ENCODE results near the gene ETNK1. TPM values are rescaled to one million over a fixed set of nuclear protein-coding genes. Genes with fewer than 3 reads are reported as not detected.

ETNK1 gene
- total RNA-seq, 2 experiments from 2014 or later: 23.7 to 88.1 TPM

- intact Hi-C loops (cut with micrococcal nuclease; ENCODE audit: unreplicated experiment): no loop called here
- Histone ChIP-seq H3K4me3 (ENCODE audit: low read depth, low read length, poor library complexity, severe bottlenecking) (no peak overlapping the region), H3K9me2 (ENCODE audit: insufficient read depth, low read length) (no peaks in the 10 kb centered on the region), H3K79me2 (ENCODE audit: insufficient read depth, low read depth, low read length) (no peaks in the 10 kb centered on the region), H3K36me3 (ENCODE audit: insufficient read depth, low read length) (peaks cover 47% of the 10 kb centered on the region), H3K27ac (ENCODE audit: low read depth, low read length, poor library complexity, severe bottlenecking) (no peak overlapping the region), H3K9me3 (ENCODE audit: low read length) (no peaks in the 10 kb centered on the region), H3K4me1 (ENCODE audit: insufficient read depth, low read length, poor library complexity, severe bottlenecking) (no peaks in the 10 kb centered on the region), H4K20me1 (ENCODE audit: insufficient read depth, low read length) (no peaks in the 10 kb centered on the region; the same call in 1 of the 2 replicates), H2AFZ (ENCODE audit: low read length) (no peak overlapping the region), H3K4me2 (ENCODE audit: low read length) (no peak overlapping the region)
- DNase-seq (ENCODE audit: low spot score): no peak
- TF ChIP-seq CTCF (conservative IDR thresholded peaks at IDR 0.05; ENCODE audit: low read length) (no peak), EZH2phosphoT487 (IDR thresholded peaks at IDR 0.05; ENCODE audit: borderline replicate concordance, low read depth, low read length) (no peak)
- CTCF ChIA-PET (ENCODE audit: unreplicated experiment): no interaction called here
- BruUV-seq (replicated peaks): no TSS peak
- POLR2A ChIA-PET: no interaction called here
These were observed 57.7 kb downstream of the ETNK1 start for GRCh38 chr12:22682663-22683062.

GRCh38 chr12:22683131-22683530, 58.2 kb downstream of the ETNK1 start:
- no peak overlapping the region for H3K4me3 ChIP-seq (ENCODE audit: low read depth, low read length, poor library complexity, severe bottlenecking)
- no peaks in the 10 kb centered on the region for H3K79me2 ChIP-seq (ENCODE audit: insufficient read depth, low read depth, low read length)
- no peak overlapping the region for H3K27ac ChIP-seq (ENCODE audit: low read depth, low read length, poor library complexity, severe bottlenecking)
- no peaks in the 10 kb centered on the region for H3K9me3 ChIP-seq (ENCODE audit: low read length)
- peaks cover 42% of the 10 kb centered on the region for H3K36me3 ChIP-seq (ENCODE audit: insufficient read depth, low read length)
- no peaks in the 10 kb centered on the region for H3K4me1 ChIP-seq (ENCODE audit: insufficient read depth, low read length, poor library complexity, severe bottlenecking)
- no peaks in the 10 kb centered on the region; the same call in 1 of the 2 replicates for H4K20me1 ChIP-seq (ENCODE audit: insufficient read depth, low read length)
- no peak overlapping the region for H2AFZ ChIP-seq (ENCODE audit: low read length)
- no peak overlapping the region for H3K4me2 ChIP-seq (ENCODE audit: low read length)
- no peaks in the 10 kb centered on the region for H3K9me2 ChIP-seq (ENCODE audit: insufficient read depth, low read length)
- TF ChIP-seq CTCF (conservative IDR thresholded peaks at IDR 0.05; ENCODE audit: low read length): no peak
- no peak for TF ChIP-seq EZH2phosphoT487 (IDR thresholded peaks at IDR 0.05; ENCODE audit: borderline replicate concordance, low read depth, low read length)
- intact Hi-C loops (cut with micrococcal nuclease; ENCODE audit: unreplicated experiment): no loop called here
- DNase-seq (ENCODE audit: low spot score): no peak
- CTCF ChIA-PET (ENCODE audit: unreplicated experiment): no interaction called here
- no TSS peak for BruUV-seq (replicated peaks)
- POLR2A ChIA-PET: no interaction called here

GRCh38 chr12:22684140-22685118, 59.5 kb downstream of the ETNK1 start:
- Histone ChIP-seq H3K9me2 (ENCODE audit: insufficient read depth, low read length) (no peaks in the 10 kb centered on the region), H3K79me2 (ENCODE audit: insufficient read depth, low read depth, low read length) (no peaks in the 10 kb centered on the region), H3K27ac (ENCODE audit: low read depth, low read length, poor library complexity, severe bottlenecking) (no peak overlapping the region), H3K4me3 (ENCODE audit: low read depth, low read length, poor library complexity, severe bottlenecking) (no peak overlapping the region), H3K36me3 (ENCODE audit: insufficient read depth, low read length) (peaks cover 29% of the 10 kb centered on the region; the same call in 1 of the 2 replicates), H2AFZ (ENCODE audit: low read length) (no peak overlapping the region), H3K4me2 (ENCODE audit: low read length) (no peak overlapping the region), H3K4me1 (ENCODE audit: insufficient read depth, low read length, poor library complexity, severe bottlenecking) (no peaks in the 10 kb centered on the region), H3K9me3 (ENCODE audit: low read length) (no peaks in the 10 kb centered on the region), H4K20me1 (ENCODE audit: insufficient read depth, low read length) (no peaks in the 10 kb centered on the region; the same call in 1 of the 2 replicates)
- peak; percentile 48 for DNase-seq (ENCODE audit: low spot score)
- BruUV-seq (replicated peaks): no TSS peak
- POLR2A ChIA-PET: interaction anchor here (0.7 to 1.0 kb wide), 2 partner anchors 29 to 233 kb away, joined by 3 read pairs; no protein-coding TSS in a partner anchor
- CTCF ChIA-PET (ENCODE audit: unreplicated experiment): no interaction called here
- intact Hi-C loops (cut with micrococcal nuclease; ENCODE audit: unreplicated experiment): no loop called here
- TF ChIP-seq CTCF (conservative IDR thresholded peaks at IDR 0.05; ENCODE audit: low read length) (peak; percentile 93), EZH2phosphoT487 (IDR thresholded peaks at IDR 0.05; ENCODE audit: borderline replicate concordance, low read depth, low read length) (no peak)

Measured in OCI-LY7 (cell line).